Vagina (tissue), 2 donors: ENCODE data around the gene SH2D3A. TPM values are rescaled to one million over a fixed set of nuclear protein-coding genes. Genes with fewer than 3 reads are reported as not detected.

Experiments
- DNase-seq, 2 donors: peaks; one replicate each; pipeline ENCODE4 v3.0.0-alpha.2; 2017; ENCODE audit errors: extremely low spot score in 2 of 2
- H3K27ac ChIP-seq: fragments of 200-600 bp; sonication (generic); one replicate; pipeline ENCODE4 v1.5.1; 2019
- H3K27me3 ChIP-seq: fragments of 200-600 bp; sonication (generic); one replicate; pipeline ENCODE4 v1.5.1; 2019
- H3K36me3 ChIP-seq, 2 donors: fragments of 200-600 bp; sonication (generic); one replicate each; pipeline ENCODE4 v1.5.1; 2017 to 2019
- H3K4me1 ChIP-seq: fragments of 200-600 bp; sonication (generic); one replicate; pipeline ENCODE4 v1.5.1; 2019
- H3K4me3 ChIP-seq, 2 donors: fragments of 200-600 bp; sonication (generic); 1 replicate in 1 of 2; 2 replicates in 1 of 2; pipeline ENCODE4 v1.5.1; 2016 to 2019
- H3K9me3 ChIP-seq: fragments of 200-600 bp; sonication (generic); one replicate; pipeline ENCODE4 v1.5.1; 2019
- CTCF ChIP-seq, 3 experiments: fragments of 450-650 bp in 2 of 3; fragments of 200-600 bp in 1 of 3; sonication (generic) in 1 of 3; IDR thresholded peaks; one replicate each; pipeline ENCODE4 v1.5.1; 2017 to 2019; ENCODE audit warnings: antibody characterized with exemption in 3 of 3, mild to moderate bottlenecking in 2 of 3, moderate library complexity in 2 of 3
- POLR2A ChIP-seq, 2 donors: fragments of 450-650 bp; IDR thresholded peaks; one replicate each; pipeline ENCODE4 v1.6.1; 2017; ENCODE audit warnings: antibody characterized with exemption in 2 of 2, mild to moderate bottlenecking in 2 of 2, moderate library complexity in 2 of 2
- POLR2AphosphoS5 ChIP-seq, 2 donors: sonication (generic); formaldehyde crosslinking; IDR thresholded peaks; one replicate each; pipeline ENCODE4 v1.9.0; 2017; ENCODE audit warnings: antibody characterized with exemption in 2 of 2, mild to moderate bottlenecking in 2 of 2, low read depth in 1 of 2; ENCODE audit not compliant: insufficient read depth in 1 of 2
- intact Hi-C: fragments of 100-400 bp; cut with DNase I; formaldehyde crosslinking; loops from one replicate; pipeline ENCODE4 v1.15.1; 2023
- total RNA-seq: library from RNA; depleted of rRNA; stranded (reverse); fragments of >200 nt; gene quantifications from one replicate; pipeline ENCODE4 v1.2.3, GENCODE V29; 2016

SH2D3A gene
- total RNA-seq, 1 donor from 2014 or later: 21.9 TPM

GRCh38 chr19:6796278-6796677, 29.0 kb upstream of the SH2D3A start:
- intact Hi-C loops: no loop called here
- Histone ChIP-seq H3K9me3 (no peaks in the 10 kb centered on the region), H3K4me1 (peaks cover 5% of the 10 kb centered on the region), H3K4me3 (no peak overlapping the region), H3K27me3 (no peaks in the 10 kb centered on the region), H3K27ac (no peak overlapping the region), H3K36me3 (no peaks in the 10 kb centered on the region)
- TF ChIP-seq POLR2A (IDR thresholded peaks at IDR 0.05) (no peak), CTCF (IDR thresholded peaks at IDR 0.05) (no peak), POLR2AphosphoS5 (IDR thresholded peaks at IDR 0.05; ENCODE audit: insufficient read depth in 1 of 2, low read depth in 1 of 2) (no peak)
- no peak for DNase-seq

- Histone ChIP-seq H3K9me3 (no peaks in the 10 kb centered on the region), H3K27ac (no peak overlapping the region), H3K36me3 (no peaks in the 10 kb centered on the region), H3K4me1 (no peaks in the 10 kb centered on the region), H3K4me3 (no peak overlapping the region), H3K27me3 (no peaks in the 10 kb centered on the region)
- intact Hi-C loops: no loop called here
- DNase-seq: no peak
- TF ChIP-seq POLR2A (IDR thresholded peaks at IDR 0.05): no peak
- TF ChIP-seq CTCF (IDR thresholded peaks at IDR 0.05): no peak
- TF ChIP-seq POLR2AphosphoS5 (IDR thresholded peaks at IDR 0.05; ENCODE audit: insufficient read depth in 1 of 2, low read depth in 1 of 2): no peak
Observed at GRCh38 chr19:6794686-6795431, 27.6 kb upstream of the SH2D3A start.

DNA sequence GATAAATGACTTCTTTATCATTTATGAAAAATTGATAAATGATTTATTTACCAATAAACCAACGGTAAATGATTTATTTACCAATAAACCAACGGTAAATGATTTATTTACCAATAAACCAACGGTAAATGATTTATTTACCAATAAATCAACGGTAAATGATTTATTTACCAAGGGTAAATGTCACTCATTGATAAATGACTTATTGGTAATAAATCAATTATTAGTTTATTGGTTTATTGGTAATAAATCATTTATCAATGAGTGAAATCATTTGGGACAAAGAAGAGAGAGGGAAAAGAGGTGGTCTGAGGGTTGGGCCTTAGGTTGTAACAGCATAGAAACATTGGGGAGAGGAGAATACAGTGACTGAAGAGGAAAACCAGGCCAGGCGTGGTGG, 26.7 kb upstream of the SH2D3A start:
- no peak for DNase-seq
- TF ChIP-seq POLR2A (IDR thresholded peaks at IDR 0.05): no peak
- TF ChIP-seq CTCF (IDR thresholded peaks at IDR 0.05): no peak
- H3K4me1 ChIP-seq: no peaks in the 10 kb centered on the region
- H3K4me3 ChIP-seq: no peak overlapping the region
- no peaks in the 10 kb centered on the region for H3K36me3 ChIP-seq
- H3K9me3 ChIP-seq: no peaks in the 10 kb centered on the region
- H3K27ac ChIP-seq: no peak overlapping the region
- H3K27me3 ChIP-seq: no peaks in the 10 kb centered on the region
- intact Hi-C loops: no loop called here

- Histone ChIP-seq H3K4me3 (no peak overlapping the region), H3K27ac (no peak overlapping the region), H3K27me3 (no peaks in the 10 kb centered on the region), H3K9me3 (no peaks in the 10 kb centered on the region), H3K4me1 (no peaks in the 10 kb centered on the region), H3K36me3 (no peaks in the 10 kb centered on the region)
- intact Hi-C loops: no loop called here
- TF ChIP-seq CTCF (IDR thresholded peaks at IDR 0.05) (no peak), POLR2A (IDR thresholded peaks at IDR 0.05) (no peak), POLR2AphosphoS5 (IDR thresholded peaks at IDR 0.05; ENCODE audit: insufficient read depth in 1 of 2, low read depth in 1 of 2) (no peak)
- no peak for DNase-seq
Observed at GRCh38 chr19:6793411-6793810, 26.2 kb upstream of the SH2D3A start.

GRCh38 chr19:6791237-6791636, 24.0 kb upstream of the SH2D3A start:
- Histone ChIP-seq H3K27me3 (no peaks in the 10 kb centered on the region), H3K27ac (no peak overlapping the region), H3K4me3 (no peak overlapping the region), H3K36me3 (no peaks in the 10 kb centered on the region), H3K9me3 (no peaks in the 10 kb centered on the region), H3K4me1 (no peaks in the 10 kb centered on the region)
- no peak for DNase-seq
- intact Hi-C loops: no loop called here
- TF ChIP-seq CTCF (IDR thresholded peaks at IDR 0.05) (no peak), POLR2A (IDR thresholded peaks at IDR 0.05) (no peak), POLR2AphosphoS5 (IDR thresholded peaks at IDR 0.05; ENCODE audit: insufficient read depth in 1 of 2, low read depth in 1 of 2) (no peak)
